K562 (cell line): Measurements from ENCODE around the gene HMBS. TPM values are rescaled to one million over a fixed set of nuclear protein-coding genes. Genes with fewer than 3 reads are reported as not detected.

Source experiments
- BRD9 ChIP-seq: fragments of 450-650 bp; IDR thresholded peaks from 2 replicates; pipeline ENCODE4 v1.6.1; 2018; ENCODE audit warnings: low read depth; ENCODE audit not compliant: partially characterized antibody
- GTF2A2 ChIP-seq: IDR thresholded peaks from 2 replicates; pipeline ENCODE4 v1.6.1; 2016; ENCODE audit warnings: mild to moderate bottlenecking, missing genetic modification characterization, missing compliant biosample characterization
- MAZ ChIP-seq, 2 experiments: fragments of 450-650 bp in 1 of 2; sonication (generic) in 1 of 2; formaldehyde crosslinking; IDR thresholded peaks in 1 of 2; conservative IDR thresholded peaks in 1 of 2; 2 replicates each; pipeline versions ENCODE4 v1.4.0 to v1.5.0; 2020; ENCODE audit warnings: mild to moderate bottlenecking in 1 of 2, missing genetic modification reagents in 1 of 2
- MEIS2 ChIP-seq: fragments of 450-650 bp; IDR thresholded peaks from 2 replicates; pipeline ENCODE4 v1.6.1; 2014; ENCODE audit warnings: mild to moderate bottlenecking; ENCODE audit not compliant: partially characterized antibody
- NCOR1 ChIP-seq: fragments of 450-650 bp; IDR thresholded peaks from 2 replicates; pipeline ENCODE4 v1.6.1; 2016; ENCODE audit warnings: mild to moderate bottlenecking, moderate library complexity
- RBFOX2 ChIP-seq: fragments of 200-400 bp; formaldehyde crosslinking; IDR thresholded peaks from 2 replicates; pipeline ENCODE4 v1.6.1; 2017; ENCODE audit warnings: low read depth, mild to moderate bottlenecking, low read length, moderate library complexity
- SIN3A ChIP-seq, 2 experiments: fragments of 150-350 bp in 1 of 2; IDR thresholded peaks; 2 replicates each; pipeline ENCODE4 v1.6.1; 2011 to 2016; ENCODE audit warnings: borderline replicate concordance in 2 of 2, low read depth in 2 of 2, low read length in 2 of 2, mild to moderate bottlenecking in 2 of 2, moderate library complexity in 2 of 2; ENCODE audit not compliant: control insufficient read depth in 1 of 2
- SMARCB1 ChIP-seq: IDR thresholded peaks from 2 replicates; pipeline ENCODE4 v1.6.1; 2011; ENCODE audit warnings: improper control_type of control experiment, low read depth; ENCODE audit not compliant: insufficient read length
- polyA plus RNA-seq, 8 experiments: library from polyadenylated mRNA; depleted of rRNA in 4 of 8; stranded (reverse) in 5 of 8; unstranded in 3 of 8; fragments of >200 nt; fragmentation: Nextera tagmentation in 2 of 8; fragmentation: Illumina TruSeq in 1 of 8; extraction: Ambion mirVana in 2 of 8; extraction: Trizol in 1 of 8; gene quantifications; 2 replicates each; pipeline versions ENCODE4 v1.2.1 to v1.2.3, GENCODE V29; 2011 to 2014; ENCODE audit warnings: inconsistent platforms in 1 of 8, missing spikeins in 1 of 8
- total RNA-seq, 7 experiments: library from RNA; depleted of rRNA in 6 of 7; stranded (reverse); fragments of >200 nt in 6 of 7; fragmentation: Illumina TruSeq in 2 of 7; extraction: Trizol in 2 of 7; gene quantifications; 2 replicates each; pipeline versions ENCODE4 v1.2.1 to v1.2.3, GENCODE V29; 2011 to 2021; ENCODE audit warnings: low replicate concordance in 1 of 7
- TF ChIP-seq, protein P1 (sequence below): sonication (generic); formaldehyde crosslinking; IDR thresholded peaks from 2 replicates; pipeline ENCODE4 v1.8.0; 2023; ENCODE audit warnings: mild to moderate bottlenecking, missing genetic modification reagents
- TF ChIP-seq, protein P2 (sequence below): fragments of 450-650 bp; IDR thresholded peaks from 2 replicates; pipeline ENCODE4 v1.6.1; 2016; ENCODE audit warnings: mild to moderate bottlenecking, moderate library complexity

HMBS gene
- total and polyA plus RNA-seq, 9 of the 15 experiments (the other 6 are each of a cell fraction or from before 2014, with no cell fraction given) = 56.9 to 385 (median 286) TPM

DNA sequence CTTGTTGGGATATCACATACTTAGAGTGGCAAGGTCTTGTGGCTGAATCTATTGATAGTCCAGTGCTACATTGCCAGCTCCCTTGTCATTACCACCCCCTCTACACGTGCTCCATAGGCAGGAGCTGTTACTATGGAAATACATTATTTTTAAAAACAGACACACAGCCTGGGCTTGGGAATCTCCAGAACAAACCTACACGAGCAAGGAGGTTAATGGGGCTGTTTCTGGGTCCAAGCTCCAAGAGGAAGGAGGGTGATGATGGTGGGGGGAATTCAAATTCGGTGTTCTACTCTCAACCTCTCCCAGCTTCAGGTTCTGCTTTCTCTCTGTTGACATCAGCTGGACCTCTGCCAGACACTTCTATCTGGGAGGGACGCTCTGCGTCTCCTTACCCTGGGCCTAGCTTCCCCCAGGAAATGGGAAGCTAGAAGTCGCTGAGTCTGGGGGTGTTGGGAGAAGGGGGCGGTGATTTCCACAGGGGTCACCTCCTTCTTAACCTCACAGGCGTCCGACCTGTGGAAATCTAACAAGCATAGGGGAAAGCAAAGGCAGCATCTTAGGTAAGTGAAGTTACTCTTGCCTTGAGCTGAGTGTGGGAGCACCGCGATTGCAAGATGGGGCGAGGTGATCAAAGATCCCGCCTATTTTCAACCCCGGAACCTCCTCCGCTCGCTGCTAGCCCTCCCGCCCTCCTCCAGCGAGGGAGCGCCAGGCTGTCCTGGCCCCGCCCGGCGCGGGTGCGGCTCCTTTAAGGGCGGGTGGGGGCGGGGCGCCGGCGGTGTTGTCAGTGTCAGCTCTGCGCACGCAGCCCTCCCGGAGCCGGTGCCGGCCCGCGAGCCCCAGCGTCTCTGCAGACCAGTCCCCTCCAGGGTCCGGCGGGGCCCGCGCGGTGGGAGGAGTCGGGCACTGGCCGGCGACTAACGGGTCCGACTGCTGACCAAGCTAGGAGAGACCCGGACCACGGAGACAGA lies 22.2 kb downstream of the HMBS start, which contains the start of gene C2CD2L (continued):
- TF ChIP-seq MAZ (CRISPR knock-in tag; conservative IDR thresholded peaks at IDR 0.05 in 1 of 2, IDR thresholded peaks at IDR 0.05 in 1 of 2) = peak; percentile 86 to 99
- TF ChIP-seq NCOR1 = peak; percentile 30; the same call in 1 of the 2 replicates
- TF ChIP-seq, protein P1, sequence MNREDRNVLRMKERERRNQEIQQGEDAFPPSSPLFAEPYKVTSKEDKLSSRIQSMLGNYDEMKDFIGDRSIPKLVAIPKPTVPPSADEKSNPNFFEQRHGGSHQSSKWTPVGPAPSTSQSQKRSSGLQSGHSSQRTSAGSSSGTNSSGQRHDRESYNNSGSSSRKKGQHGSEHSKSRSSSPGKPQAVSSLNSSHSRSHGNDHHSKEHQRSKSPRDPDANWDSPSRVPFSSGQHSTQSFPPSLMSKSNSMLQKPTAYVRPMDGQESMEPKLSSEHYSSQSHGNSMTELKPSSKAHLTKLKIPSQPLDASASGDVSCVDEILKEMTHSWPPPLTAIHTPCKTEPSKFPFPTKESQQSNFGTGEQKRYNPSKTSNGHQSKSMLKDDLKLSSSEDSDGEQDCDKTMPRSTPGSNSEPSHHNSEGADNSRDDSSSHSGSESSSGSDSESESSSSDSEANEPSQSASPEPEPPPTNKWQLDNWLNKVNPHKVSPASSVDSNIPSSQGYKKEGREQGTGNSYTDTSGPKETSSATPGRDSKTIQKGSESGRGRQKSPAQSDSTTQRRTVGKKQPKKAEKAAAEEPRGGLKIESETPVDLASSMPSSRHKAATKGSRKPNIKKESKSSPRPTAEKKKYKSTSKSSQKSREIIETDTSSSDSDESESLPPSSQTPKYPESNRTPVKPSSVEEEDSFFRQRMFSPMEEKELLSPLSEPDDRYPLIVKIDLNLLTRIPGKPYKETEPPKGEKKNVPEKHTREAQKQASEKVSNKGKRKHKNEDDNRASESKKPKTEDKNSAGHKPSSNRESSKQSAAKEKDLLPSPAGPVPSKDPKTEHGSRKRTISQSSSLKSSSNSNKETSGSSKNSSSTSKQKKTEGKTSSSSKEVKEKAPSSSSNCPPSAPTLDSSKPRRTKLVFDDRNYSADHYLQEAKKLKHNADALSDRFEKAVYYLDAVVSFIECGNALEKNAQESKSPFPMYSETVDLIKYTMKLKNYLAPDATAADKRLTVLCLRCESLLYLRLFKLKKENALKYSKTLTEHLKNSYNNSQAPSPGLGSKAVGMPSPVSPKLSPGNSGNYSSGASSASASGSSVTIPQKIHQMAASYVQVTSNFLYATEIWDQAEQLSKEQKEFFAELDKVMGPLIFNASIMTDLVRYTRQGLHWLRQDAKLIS (CRISPR knock-in tag) = peak; percentile 57; the same call in 1 of the 2 replicates
- no peak for TF ChIP-seq GTF2A2 (tag)
- peak; percentile 86 for TF ChIP-seq BRD9
- TF ChIP-seq RBFOX2 = peak; percentile 85
- TF ChIP-seq MEIS2 = peak; percentile 76
- peak in 1 of 2 experiments; percentile 74; a peak in 3 of 4 replicates for TF ChIP-seq SIN3A (IDR thresholded peaks at IDR 0.05; ENCODE audit: borderline replicate concordance in 2 of 2, control insufficient read depth in 1 of 2, low read depth in 2 of 2, low read length in 2 of 2)
- TF ChIP-seq SMARCB1 = no peak
- TF ChIP-seq, protein P2, sequence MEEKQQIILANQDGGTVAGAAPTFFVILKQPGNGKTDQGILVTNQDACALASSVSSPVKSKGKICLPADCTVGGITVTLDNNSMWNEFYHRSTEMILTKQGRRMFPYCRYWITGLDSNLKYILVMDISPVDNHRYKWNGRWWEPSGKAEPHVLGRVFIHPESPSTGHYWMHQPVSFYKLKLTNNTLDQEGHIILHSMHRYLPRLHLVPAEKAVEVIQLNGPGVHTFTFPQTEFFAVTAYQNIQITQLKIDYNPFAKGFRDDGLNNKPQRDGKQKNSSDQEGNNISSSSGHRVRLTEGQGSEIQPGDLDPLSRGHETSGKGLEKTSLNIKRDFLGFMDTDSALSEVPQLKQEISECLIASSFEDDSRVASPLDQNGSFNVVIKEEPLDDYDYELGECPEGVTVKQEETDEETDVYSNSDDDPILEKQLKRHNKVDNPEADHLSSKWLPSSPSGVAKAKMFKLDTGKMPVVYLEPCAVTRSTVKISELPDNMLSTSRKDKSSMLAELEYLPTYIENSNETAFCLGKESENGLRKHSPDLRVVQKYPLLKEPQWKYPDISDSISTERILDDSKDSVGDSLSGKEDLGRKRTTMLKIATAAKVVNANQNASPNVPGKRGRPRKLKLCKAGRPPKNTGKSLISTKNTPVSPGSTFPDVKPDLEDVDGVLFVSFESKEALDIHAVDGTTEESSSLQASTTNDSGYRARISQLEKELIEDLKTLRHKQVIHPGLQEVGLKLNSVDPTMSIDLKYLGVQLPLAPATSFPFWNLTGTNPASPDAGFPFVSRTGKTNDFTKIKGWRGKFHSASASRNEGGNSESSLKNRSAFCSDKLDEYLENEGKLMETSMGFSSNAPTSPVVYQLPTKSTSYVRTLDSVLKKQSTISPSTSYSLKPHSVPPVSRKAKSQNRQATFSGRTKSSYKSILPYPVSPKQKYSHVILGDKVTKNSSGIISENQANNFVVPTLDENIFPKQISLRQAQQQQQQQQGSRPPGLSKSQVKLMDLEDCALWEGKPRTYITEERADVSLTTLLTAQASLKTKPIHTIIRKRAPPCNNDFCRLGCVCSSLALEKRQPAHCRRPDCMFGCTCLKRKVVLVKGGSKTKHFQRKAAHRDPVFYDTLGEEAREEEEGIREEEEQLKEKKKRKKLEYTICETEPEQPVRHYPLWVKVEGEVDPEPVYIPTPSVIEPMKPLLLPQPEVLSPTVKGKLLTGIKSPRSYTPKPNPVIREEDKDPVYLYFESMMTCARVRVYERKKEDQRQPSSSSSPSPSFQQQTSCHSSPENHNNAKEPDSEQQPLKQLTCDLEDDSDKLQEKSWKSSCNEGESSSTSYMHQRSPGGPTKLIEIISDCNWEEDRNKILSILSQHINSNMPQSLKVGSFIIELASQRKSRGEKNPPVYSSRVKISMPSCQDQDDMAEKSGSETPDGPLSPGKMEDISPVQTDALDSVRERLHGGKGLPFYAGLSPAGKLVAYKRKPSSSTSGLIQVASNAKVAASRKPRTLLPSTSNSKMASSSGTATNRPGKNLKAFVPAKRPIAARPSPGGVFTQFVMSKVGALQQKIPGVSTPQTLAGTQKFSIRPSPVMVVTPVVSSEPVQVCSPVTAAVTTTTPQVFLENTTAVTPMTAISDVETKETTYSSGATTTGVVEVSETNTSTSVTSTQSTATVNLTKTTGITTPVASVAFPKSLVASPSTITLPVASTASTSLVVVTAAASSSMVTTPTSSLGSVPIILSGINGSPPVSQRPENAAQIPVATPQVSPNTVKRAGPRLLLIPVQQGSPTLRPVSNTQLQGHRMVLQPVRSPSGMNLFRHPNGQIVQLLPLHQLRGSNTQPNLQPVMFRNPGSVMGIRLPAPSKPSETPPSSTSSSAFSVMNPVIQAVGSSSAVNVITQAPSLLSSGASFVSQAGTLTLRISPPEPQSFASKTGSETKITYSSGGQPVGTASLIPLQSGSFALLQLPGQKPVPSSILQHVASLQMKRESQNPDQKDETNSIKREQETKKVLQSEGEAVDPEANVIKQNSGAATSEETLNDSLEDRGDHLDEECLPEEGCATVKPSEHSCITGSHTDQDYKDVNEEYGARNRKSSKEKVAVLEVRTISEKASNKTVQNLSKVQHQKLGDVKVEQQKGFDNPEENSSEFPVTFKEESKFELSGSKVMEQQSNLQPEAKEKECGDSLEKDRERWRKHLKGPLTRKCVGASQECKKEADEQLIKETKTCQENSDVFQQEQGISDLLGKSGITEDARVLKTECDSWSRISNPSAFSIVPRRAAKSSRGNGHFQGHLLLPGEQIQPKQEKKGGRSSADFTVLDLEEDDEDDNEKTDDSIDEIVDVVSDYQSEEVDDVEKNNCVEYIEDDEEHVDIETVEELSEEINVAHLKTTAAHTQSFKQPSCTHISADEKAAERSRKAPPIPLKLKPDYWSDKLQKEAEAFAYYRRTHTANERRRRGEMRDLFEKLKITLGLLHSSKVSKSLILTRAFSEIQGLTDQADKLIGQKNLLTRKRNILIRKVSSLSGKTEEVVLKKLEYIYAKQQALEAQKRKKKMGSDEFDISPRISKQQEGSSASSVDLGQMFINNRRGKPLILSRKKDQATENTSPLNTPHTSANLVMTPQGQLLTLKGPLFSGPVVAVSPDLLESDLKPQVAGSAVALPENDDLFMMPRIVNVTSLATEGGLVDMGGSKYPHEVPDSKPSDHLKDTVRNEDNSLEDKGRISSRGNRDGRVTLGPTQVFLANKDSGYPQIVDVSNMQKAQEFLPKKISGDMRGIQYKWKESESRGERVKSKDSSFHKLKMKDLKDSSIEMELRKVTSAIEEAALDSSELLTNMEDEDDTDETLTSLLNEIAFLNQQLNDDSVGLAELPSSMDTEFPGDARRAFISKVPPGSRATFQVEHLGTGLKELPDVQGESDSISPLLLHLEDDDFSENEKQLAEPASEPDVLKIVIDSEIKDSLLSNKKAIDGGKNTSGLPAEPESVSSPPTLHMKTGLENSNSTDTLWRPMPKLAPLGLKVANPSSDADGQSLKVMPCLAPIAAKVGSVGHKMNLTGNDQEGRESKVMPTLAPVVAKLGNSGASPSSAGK = peak; percentile 87
